Memory B cell (primary cell): Measurements from ENCODE around the gene ATP13A1.

Experiments used
- ATAC-seq: fragments of 150-1000 bp; cut with Tn5 transposase; 2 replicates; pipeline ENCODE4 v1.10.0; 2021; ENCODE audit warnings: low read depth, mild to moderate bottlenecking, moderate library complexity
- DNase-seq, 2 donors: peaks; one replicate each; pipeline ENCODE4 v3.0.0; 2022; ENCODE audit warnings: low spot score in 2 of 2
- H3K27ac Mint-ChIP-seq: one replicate; pipeline ENCODE4 v1.8.0; 2022; ENCODE audit warnings: mild to moderate bottlenecking, moderate library complexity, mixed read lengths
- H3K27me3 Mint-ChIP-seq: one replicate; pipeline ENCODE4 v1.8.0; 2022; ENCODE audit warnings: mixed read lengths
- H3K36me3 Mint-ChIP-seq: one replicate; pipeline ENCODE4 v1.8.0; 2022; ENCODE audit warnings: mild to moderate bottlenecking, mixed read lengths
- H3K4me1 Mint-ChIP-seq: one replicate; pipeline ENCODE4 v1.8.0; 2022; ENCODE audit warnings: mixed read lengths
- H3K4me3 Mint-ChIP-seq: one replicate; pipeline ENCODE4 v1.8.0; 2022; ENCODE audit warnings: mild to moderate bottlenecking, moderate library complexity, mixed read lengths
- H3K9me3 Mint-ChIP-seq: one replicate; pipeline ENCODE4 v1.8.0; 2022; ENCODE audit warnings: mixed read lengths

The ATP13A1 gene

DNA sequence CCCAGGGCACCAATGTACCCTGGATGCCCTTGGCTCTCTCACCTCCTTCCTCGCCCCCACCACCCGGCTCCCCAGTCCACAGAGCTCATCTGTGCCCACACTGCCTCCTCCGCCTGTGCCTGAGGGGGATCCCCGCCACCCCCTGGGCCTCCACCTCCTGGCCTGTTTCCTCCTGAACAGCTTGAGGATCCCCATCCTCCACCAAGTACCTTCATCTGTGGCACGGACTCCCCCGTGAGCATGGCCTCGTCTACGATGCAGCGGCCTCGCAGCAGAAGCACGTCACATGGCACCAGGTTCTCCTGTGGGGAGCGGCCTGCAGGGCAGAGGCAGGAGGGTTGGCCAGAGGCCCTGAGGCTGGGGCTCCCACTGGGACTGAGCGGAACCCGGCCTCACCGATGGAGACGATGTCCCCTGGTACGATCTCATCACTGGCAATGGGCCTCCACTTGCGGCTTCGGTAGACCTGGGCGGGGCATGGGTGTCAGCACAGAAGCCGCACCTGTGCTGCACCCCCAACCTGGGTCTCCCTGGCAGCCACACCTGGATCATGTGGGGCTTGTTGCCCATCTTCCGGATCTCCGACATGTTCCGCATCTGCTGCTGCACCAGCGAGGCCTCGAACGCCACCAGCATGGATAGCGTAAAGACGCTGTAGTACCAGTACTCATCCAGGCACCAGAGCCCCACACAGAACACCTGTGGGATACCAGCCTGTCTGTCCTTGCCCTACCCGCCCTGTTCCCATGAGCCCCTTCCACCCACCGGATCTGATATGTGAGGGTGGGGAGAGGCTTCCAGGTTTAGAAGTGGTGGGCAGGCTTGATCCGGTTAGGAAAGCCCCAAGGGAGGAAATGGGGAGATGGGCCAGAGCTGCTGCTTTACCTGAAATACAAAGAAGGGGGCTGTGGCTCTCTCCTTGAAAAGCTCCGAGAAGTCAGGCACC is 6.8 kb downstream of the ATP13A1 start:
- DNase-seq = no peak
- peaks cover 14% of the 10 kb centered on the region for H3K4me1 Mint-ChIP-seq
- no peaks in the 10 kb centered on the region for H3K9me3 Mint-ChIP-seq
- H3K4me3 Mint-ChIP-seq = no peak overlapping the region
- ATAC-seq = no peak
- no peaks in the 10 kb centered on the region for H3K27me3 Mint-ChIP-seq
- H3K36me3 Mint-ChIP-seq = peaks cover 47% of the 10 kb centered on the region
- no peak overlapping the region for H3K27ac Mint-ChIP-seq

DNA sequence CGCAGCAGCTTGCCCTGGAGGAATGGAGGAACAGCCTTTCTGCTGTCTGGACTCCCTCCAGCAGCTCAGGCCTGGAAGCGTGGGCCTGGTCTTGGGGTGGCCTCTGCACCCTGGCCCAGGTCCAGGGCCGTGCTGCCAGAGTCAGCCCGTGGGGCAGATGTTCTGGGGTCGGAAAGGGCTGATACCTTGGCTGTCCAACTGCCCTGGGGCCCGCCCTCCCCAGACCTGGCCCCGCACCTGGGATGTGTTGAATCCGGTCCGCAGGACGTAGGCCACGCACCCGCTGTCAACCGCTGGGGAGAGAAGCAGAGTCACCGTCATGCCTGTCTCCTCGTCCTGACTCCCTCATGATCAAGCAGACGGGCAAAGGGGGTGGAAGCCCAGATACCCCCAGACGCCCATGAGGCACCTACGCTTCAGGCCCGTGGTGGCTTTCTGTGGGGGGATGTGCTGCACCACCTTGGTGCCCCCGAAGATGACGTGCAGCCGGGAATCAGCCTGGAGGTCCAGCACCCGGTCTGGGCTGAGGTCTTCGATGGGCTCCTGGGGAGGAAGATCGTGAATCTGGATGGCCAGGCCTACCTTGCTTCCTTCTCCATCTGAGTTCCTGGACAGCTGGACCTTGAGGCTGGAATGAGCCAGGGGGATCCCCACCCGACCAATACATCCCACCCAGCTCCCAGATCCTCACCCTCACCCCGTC is 7.7 kb downstream of the ATP13A1 start:
- no peak overlapping the region for H3K27ac Mint-ChIP-seq
- H3K36me3 Mint-ChIP-seq = peaks cover 42% of the 10 kb centered on the region
- H3K4me3 Mint-ChIP-seq = no peak overlapping the region
- no peaks in the 10 kb centered on the region for H3K27me3 Mint-ChIP-seq
- H3K9me3 Mint-ChIP-seq = no peaks in the 10 kb centered on the region
- ATAC-seq = no peak
- H3K4me1 Mint-ChIP-seq = peaks cover 8% of the 10 kb centered on the region
- no peak for DNase-seq

DNA sequence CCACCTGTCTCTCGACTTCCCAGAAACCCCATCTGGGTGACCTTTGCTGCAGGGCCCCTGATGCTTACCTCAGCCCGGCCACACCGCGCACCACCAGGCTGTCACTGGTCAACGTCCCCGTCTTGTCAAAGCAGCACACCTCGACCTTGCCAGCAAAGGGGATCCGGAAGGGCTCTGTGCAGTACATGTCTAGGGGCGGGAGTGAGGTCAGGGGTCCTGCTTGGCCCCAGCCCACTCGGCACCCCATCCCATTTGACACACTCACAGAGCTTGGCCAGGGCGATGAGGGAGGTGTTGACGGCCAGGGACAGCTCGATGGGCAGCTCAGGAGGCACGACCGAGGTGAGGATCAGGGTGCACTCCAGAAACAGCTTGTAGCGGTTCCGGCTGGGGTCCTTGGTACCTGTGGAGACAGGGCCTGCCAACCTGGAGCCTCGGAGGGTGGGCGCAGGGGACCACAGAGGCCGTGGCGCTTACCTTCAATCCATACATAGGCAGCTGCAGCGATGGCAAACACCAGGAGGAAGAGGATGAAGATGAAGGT is 8.4 kb downstream of the ATP13A1 start:
- H3K27ac Mint-ChIP-seq = no peak overlapping the region
- H3K27me3 Mint-ChIP-seq = no peaks in the 10 kb centered on the region
- H3K4me3 Mint-ChIP-seq = no peak overlapping the region
- H3K9me3 Mint-ChIP-seq = no peaks in the 10 kb centered on the region
- ATAC-seq (no peak), DNase-seq (no peak)
- peaks cover 8% of the 10 kb centered on the region for H3K4me1 Mint-ChIP-seq
- peaks cover 43% of the 10 kb centered on the region for H3K36me3 Mint-ChIP-seq

GRCh38 chr19:19654441-19654840 is 9.0 kb downstream of the ATP13A1 start:
- ATAC-seq = no peak

GRCh38 chr19:19653597-19654147 is 9.8 kb downstream of the ATP13A1 start:
- H3K27me3 Mint-ChIP-seq = no peaks in the 10 kb centered on the region
- H3K36me3 Mint-ChIP-seq = peaks cover 46% of the 10 kb centered on the region
- no peak overlapping the region for H3K4me3 Mint-ChIP-seq
- ATAC-seq (no peak), DNase-seq (no peak)
- no peaks in the 10 kb centered on the region for H3K9me3 Mint-ChIP-seq
- no peak overlapping the region for H3K27ac Mint-ChIP-seq
- H3K4me1 Mint-ChIP-seq = peaks cover 6% of the 10 kb centered on the region

More at GRCh38 chr19:19654441-19654840, 9.0 kb downstream of the ATP13A1 start:
- Mint-ChIP-seq H3K27ac (no peak overlapping the region), H3K9me3 (no peaks in the 10 kb centered on the region), H3K36me3 (peaks cover 41% of the 10 kb centered on the region), H3K4me1 (peaks cover 6% of the 10 kb centered on the region), H3K27me3 (no peaks in the 10 kb centered on the region), H3K4me3 (no peak overlapping the region)
- no peak for DNase-seq

DNA sequence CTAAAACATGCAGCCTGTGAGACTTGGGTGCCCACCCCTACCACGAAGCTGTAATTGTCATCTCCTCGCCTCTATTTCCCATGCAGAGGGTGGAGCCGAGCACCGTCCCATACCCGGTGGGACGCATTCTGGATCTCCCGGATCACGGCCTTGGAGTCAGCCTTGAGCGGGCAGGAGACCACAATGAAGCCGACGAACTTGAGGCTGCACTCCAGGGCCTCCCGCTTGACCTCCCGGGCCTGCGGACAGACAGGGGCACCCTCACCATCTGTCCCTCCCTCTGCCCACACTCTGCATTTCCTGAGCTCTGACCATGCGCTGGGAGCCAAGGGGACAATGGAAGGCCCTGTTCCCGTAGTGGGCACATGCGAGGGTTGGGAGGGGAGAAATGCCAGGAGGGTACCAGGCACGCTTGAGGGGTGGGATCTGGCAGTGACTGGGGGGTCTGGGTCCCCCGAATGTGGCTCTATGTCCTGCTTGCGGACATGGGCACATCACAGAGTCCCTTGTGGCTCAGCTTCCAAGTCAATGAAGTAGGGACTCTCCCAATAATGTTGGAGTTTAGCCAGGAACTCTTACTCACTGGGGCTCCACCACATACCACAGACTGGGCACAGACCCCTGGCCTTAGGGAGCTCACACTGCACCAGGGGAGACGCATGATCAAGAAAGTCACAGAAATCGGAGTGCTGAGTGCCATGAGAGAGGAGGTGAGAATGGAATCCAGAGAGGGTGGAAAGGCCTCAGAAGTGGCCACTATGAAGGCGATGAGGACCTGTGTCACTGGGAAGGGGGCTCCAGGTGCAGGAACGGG is 10.8 kb downstream of the ATP13A1 start:
- no peak for ATAC-seq
- peaks cover 41% of the 10 kb centered on the region for H3K36me3 Mint-ChIP-seq

GRCh38 chr19:19651076-19651475 is 12.4 kb downstream of the ATP13A1 start:
- no peak for ATAC-seq
- Mint-ChIP-seq H3K4me3 (no peak overlapping the region), H3K27ac (no peak overlapping the region), H3K9me3 (no peaks in the 10 kb centered on the region), H3K4me1 (peaks cover 4% of the 10 kb centered on the region), H3K36me3 (peaks cover 38% of the 10 kb centered on the region), H3K27me3 (no peaks in the 10 kb centered on the region)
- no peak for DNase-seq

More for the DNA sequence above, 10.8 kb downstream of the ATP13A1 start:
- no peak for DNase-seq
- H3K4me1 Mint-ChIP-seq = peaks cover 6% of the 10 kb centered on the region
- no peaks in the 10 kb centered on the region for H3K9me3 Mint-ChIP-seq
- H3K27ac Mint-ChIP-seq = peak overlapping the region; percentile 53
- H3K4me3 Mint-ChIP-seq = no peak overlapping the region
- no peaks in the 10 kb centered on the region for H3K27me3 Mint-ChIP-seq

DNA sequence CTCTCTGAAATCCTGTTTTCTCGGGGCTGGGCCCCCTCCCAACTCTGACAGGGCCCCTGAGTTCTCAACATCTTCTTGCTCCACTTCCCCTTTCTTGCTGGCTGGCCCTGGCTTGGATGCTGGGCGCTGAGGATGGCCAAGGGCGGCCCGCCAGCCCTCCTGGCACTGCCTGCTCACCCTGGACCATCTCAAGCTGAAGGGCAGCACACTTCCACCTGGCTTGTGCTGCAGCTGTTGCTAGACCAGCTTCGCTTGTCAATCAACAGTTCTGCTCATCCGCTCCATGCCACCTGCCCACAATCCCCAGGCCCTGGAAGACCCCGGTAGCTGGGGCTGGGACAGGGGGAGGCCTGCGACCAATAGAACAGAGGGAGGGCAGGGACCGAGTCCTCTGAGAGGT is 13.1 kb downstream of the ATP13A1 start:
- Mint-ChIP-seq H3K9me3 (no peaks in the 10 kb centered on the region), H3K4me1 (peaks cover 4% of the 10 kb centered on the region), H3K4me3 (no peak overlapping the region), H3K36me3 (peaks cover 39% of the 10 kb centered on the region), H3K27ac (no peak overlapping the region), H3K27me3 (no peaks in the 10 kb centered on the region)
- ATAC-seq = no peak
- no peak for DNase-seq

- Mint-ChIP-seq H3K4me1 (peaks cover 4% of the 10 kb centered on the region), H3K27ac (no peak overlapping the region), H3K27me3 (no peaks in the 10 kb centered on the region), H3K36me3 (peaks cover 36% of the 10 kb centered on the region), H3K4me3 (no peak overlapping the region), H3K9me3 (no peaks in the 10 kb centered on the region)
- ATAC-seq (no peak), DNase-seq (no peak)
These were observed 13.9 kb downstream of the ATP13A1 start for GRCh38 chr19:19649580-19649995.

DNA sequence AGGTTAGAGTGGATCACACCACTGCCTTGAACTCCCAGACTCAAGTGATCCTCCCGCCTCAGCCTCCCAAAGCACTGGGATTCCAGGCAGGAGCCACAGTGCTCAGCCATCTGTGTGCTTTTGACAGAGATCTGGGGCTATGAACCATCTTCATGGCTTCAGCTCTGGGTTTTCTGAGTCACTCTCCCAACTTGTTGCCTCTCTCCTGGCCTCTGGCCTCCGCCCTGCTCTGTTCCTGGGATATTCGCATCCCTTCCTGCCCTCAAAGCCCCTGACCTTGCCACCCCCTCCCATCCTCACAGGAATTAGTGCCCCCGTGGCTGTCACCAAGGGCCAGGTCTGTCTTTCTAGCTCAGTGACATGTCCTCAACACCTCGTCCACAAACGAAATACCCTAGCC is 14.3 kb downstream of the ATP13A1 start:
- ATAC-seq (no peak), DNase-seq (no peak)
- H3K36me3 Mint-ChIP-seq = peaks cover 35% of the 10 kb centered on the region
- H3K4me1 Mint-ChIP-seq = peaks cover 4% of the 10 kb centered on the region
- no peaks in the 10 kb centered on the region for H3K9me3 Mint-ChIP-seq
- H3K27ac Mint-ChIP-seq = no peak overlapping the region
- H3K27me3 Mint-ChIP-seq = no peaks in the 10 kb centered on the region
- H3K4me3 Mint-ChIP-seq = no peak overlapping the region

- DNase-seq (no peak), ATAC-seq (no peak)
- Mint-ChIP-seq H3K27ac (peak overlapping the region; percentile 24), H3K27me3 (no peaks in the 10 kb centered on the region), H3K4me1 (peaks cover 12% of the 10 kb centered on the region), H3K9me3 (no peaks in the 10 kb centered on the region), H3K36me3 (peaks cover 23% of the 10 kb centered on the region), H3K4me3 (no peak overlapping the region)
These were observed 16.2 kb downstream of the ATP13A1 start for GRCh38 chr19:19647037-19647835.

GRCh38 chr19:19645233-19645870 is 18.1 kb downstream of the ATP13A1 start:
- no peaks in the 10 kb centered on the region for H3K9me3 Mint-ChIP-seq
- no peak overlapping the region for H3K27ac Mint-ChIP-seq
- peaks cover 14% of the 10 kb centered on the region for H3K4me1 Mint-ChIP-seq
- DNase-seq = no peak
- peaks cover 19% of the 10 kb centered on the region for H3K36me3 Mint-ChIP-seq
- no peak overlapping the region for H3K4me3 Mint-ChIP-seq
- no peaks in the 10 kb centered on the region for H3K27me3 Mint-ChIP-seq
- no peak for ATAC-seq
